8988T (cell line): ENCODE results near the gene SLC15A2.

Experiments used
- DNase-seq: peaks from one replicate; pipeline ENCODE4 v3.0.0; 2011

Gene SLC15A2

DNA sequence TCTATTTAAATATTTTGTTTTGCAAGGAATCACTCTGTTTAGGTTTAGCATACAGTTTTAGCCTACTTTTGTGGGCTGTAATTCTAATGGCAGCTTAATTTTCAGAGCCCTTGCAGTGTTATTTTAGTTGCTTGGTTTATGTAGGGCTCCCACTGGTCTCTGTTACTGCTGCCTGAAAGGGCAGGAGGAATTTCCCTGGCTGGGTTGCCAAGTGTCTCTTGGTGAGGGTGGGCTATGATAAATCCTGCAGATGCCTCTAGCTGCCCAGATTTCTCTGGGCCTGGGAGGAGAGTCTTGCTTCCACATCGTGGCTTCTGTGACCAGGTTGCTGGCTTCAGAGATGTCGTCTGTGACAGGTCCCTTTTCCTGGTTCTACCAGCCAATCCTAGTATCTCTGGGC is 91.6 kb downstream of the SLC15A2 start:
- DNase-seq = no peak

DNA sequence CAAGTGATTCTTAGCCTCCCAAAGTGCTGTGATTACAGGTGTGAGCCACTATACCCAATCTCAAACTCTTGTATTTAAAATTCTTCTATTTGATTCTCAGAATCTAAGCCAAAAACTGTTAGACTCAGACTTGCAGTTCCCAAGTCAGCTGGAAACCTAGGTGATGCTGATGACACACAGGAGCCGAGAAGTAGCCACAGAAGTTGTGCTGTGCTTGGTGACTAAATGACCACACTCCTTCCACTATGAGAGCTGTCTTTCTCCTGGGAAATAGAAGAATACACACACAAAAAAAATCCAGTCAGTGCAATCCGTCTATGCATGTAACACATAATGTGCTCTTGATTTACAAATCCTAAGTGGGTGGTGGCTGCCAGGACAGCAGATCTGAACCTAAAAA is 93.9 kb downstream of the SLC15A2 start:
- no peak for DNase-seq

DNA sequence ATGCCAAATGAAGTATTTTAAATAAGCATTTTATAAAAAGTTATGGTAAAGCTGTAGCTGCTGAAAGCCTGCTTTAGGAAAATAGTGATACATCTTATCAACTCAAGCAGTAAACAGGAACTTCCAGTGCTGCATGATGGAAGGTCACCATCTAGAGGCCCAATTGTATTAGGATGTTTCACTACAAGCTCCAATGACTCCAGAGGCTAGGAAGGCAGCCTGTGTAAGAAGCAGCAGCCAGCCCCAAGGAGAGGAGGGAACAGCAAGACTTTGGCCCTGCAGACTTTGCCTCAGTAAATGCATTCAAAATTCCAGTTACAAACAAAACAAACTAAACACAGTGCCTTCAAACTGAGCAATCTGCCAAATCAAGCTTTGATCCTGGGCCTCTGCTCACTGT is 95.7 kb downstream of the SLC15A2 start:
- DNase-seq = no peak

DNA sequence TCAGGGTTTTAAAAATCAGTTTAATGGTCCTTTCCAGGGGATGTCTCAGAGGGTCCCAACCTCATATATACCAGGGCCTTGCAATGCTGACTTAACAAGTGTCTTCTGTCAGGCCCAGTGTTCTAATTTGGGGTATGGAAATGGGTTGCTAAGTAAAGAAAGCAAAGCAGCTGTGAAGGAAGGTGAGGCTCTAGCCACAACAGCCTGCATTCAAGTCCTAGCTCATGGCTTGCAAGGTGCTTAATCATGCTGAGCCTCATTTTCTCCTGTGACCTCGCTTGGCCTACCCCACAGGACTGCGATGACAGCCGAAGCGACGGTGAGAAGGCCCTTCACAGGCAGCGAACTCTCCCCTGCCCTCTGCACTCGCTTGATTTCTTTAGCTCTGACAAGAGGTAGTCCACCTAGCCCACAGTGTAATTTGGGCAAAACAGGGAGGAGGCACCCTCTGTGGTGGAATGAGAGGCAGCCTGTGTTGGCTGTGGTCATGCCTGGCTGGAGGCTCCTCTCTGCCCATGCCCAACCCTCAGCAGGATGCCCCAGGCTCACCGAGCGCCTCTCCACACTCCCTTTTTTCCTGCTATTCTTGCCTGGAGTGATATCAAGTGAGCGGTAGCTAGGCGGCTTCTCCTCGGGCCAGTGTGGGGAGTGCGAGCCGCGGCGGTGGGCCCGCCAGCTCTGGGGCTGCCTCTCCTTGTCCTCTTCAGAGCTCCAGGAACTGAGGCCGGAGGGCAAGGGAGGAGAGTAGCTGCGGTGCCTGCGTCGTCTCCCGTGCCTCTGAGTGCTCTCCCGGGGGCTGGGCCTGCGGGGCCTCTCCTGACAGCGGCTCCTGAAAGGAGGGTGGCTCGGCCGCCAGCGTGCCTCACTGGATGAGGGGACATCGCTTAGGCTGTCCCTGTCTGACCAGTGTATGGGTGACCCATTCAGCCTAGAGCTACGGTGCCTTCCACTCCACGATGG is 98.7 kb downstream of the SLC15A2 start:
- no peak for DNase-seq
